ENCODE data around the gene PLXNA4.

The PLXNA4 gene

GRCh38 chr7:132270517-132270916 is 305.8 kb downstream of the PLXNA4 start:
- DNase-seq (ENCODE audit: low spot score) = no peak

- no peak for DNase-seq (ENCODE audit: low spot score)
Observed at GRCh38 chr7:132269718-132270117, 306.6 kb downstream of the PLXNA4 start.

GRCh38 chr7:132263151-132263550 is 313.1 kb downstream of the PLXNA4 start:
- DNase-seq (ENCODE audit: low spot score) = no peak

GRCh38 chr7:132262160-132262470 is 314.2 kb downstream of the PLXNA4 start:
- no peak for DNase-seq (ENCODE audit: low spot score)

- DNase-seq (ENCODE audit: low spot score) = no peak
Observed at GRCh38 chr7:132261327-132262159, 314.7 kb downstream of the PLXNA4 start.

GRCh38 chr7:132258231-132258630 is 318.0 kb downstream of the PLXNA4 start:
- DNase-seq (ENCODE audit: low spot score) = no peak

GRCh38 chr7:132257253-132257652 is 319.0 kb downstream of the PLXNA4 start:
- no peak for DNase-seq (ENCODE audit: low spot score)

GRCh38 chr7:132256721-132257212 is 319.5 kb downstream of the PLXNA4 start:
- DNase-seq (ENCODE audit: low spot score) = no peak

- DNase-seq (ENCODE audit: low spot score) = no peak
Observed at GRCh38 chr7:132255898-132256297, 320.4 kb downstream of the PLXNA4 start.

- DNase-seq (ENCODE audit: low spot score) = no peak
Observed at GRCh38 chr7:132255115-132255797, 321.0 kb downstream of the PLXNA4 start.

- DNase-seq (ENCODE audit: low spot score) = no peak
Observed at GRCh38 chr7:132254455-132254854, 321.8 kb downstream of the PLXNA4 start.

GRCh38 chr7:132252793-132253100 is 323.5 kb downstream of the PLXNA4 start:
- no peak for DNase-seq (ENCODE audit: low spot score)

- peak; percentile 11 for DNase-seq (ENCODE audit: low spot score)
Observed at GRCh38 chr7:132251327-132251659, 325.0 kb downstream of the PLXNA4 start.

- no peak for DNase-seq (ENCODE audit: low spot score)
Observed at GRCh38 chr7:132250480-132251326, 325.6 kb downstream of the PLXNA4 start.

- no peak for DNase-seq (ENCODE audit: low spot score)
Observed at GRCh38 chr7:132249256-132249971, 326.9 kb downstream of the PLXNA4 start.

- DNase-seq (ENCODE audit: low spot score) = no peak
Observed at GRCh38 chr7:132248841-132249240, 327.4 kb downstream of the PLXNA4 start.

- DNase-seq (ENCODE audit: low spot score) = no peak
Observed at GRCh38 chr7:132247995-132248618, 328.2 kb downstream of the PLXNA4 start.

- DNase-seq (ENCODE audit: low spot score) = no peak
Observed at GRCh38 chr7:132246591-132246990, 329.7 kb downstream of the PLXNA4 start.

GRCh38 chr7:132245539-132245938 is 330.7 kb downstream of the PLXNA4 start:
- no peak for DNase-seq (ENCODE audit: low spot score)

- DNase-seq (ENCODE audit: low spot score) = no peak
Observed at GRCh38 chr7:132244903-132245480, 331.3 kb downstream of the PLXNA4 start.

- DNase-seq (ENCODE audit: low spot score) = no peak
Observed at GRCh38 chr7:132243463-132243862, 332.8 kb downstream of the PLXNA4 start.
